ENCODE results near the gene ABTB2. TPM values are rescaled to one million over a fixed set of nuclear protein-coding genes. Genes with fewer than 3 reads are reported as not detected.

Gene ABTB2
- polyA plus RNA-seq, 2 of the 4 experiments (the other 2 are of a cell fraction) = 8.9 to 15.4 TPM

GRCh38 chr11:34166806-34167740, 190.7 kb downstream of the ABTB2 start:
- CTCF ChIA-PET = interaction anchor here (0.9 to 3.6 kb wide), 11 partner anchors 14 to 199 kb away, joined by 3 to 11 read pairs (median 5); partner anchors contain the start of gene ABTB2
- H3K4me1 ChIP-seq = no peaks in the 10 kb centered on the region
- FAIRE-seq = no peak
- ATAC-seq = no peak
- no peak overlapping the region for H3K4me2 ChIP-seq
- 92% methylated on average over 14 of the region's 16 CpGs for WGBS (ENCODE audit: missing lambda C conversion rate)
- TF ChIP-seq HEYL (CRISPR knock-in tag; IDR thresholded peaks at IDR 0.05) = no peak
- TF ChIP-seq KDM1A (IDR thresholded peaks at IDR 0.05; ENCODE audit: low read depth) = no peak
- no peak for TF ChIP-seq NPAS2 (CRISPR knock-in tag; IDR thresholded peaks at IDR 0.05; ENCODE audit: borderline replicate concordance)
- TF ChIP-seq CTCF (IDR thresholded peaks at IDR 0.05) = no peak
- TF ChIP-seq MAFK (IDR thresholded peaks at IDR 0.05; ENCODE audit: partially characterized antibody) = no peak
- TF ChIP-seq HMGXB4 (CRISPR knock-in tag; IDR thresholded peaks at IDR 0.05; ENCODE audit: borderline replicate concordance) = no peak
- TF ChIP-seq RNF2 (IDR thresholded peaks at IDR 0.05; ENCODE audit: borderline replicate concordance, low read depth) = no peak
- no peak for TF ChIP-seq FOSL2 (IDR thresholded peaks at IDR 0.05)
- TF ChIP-seq FOSL2 (CRISPR knock-in tag; IDR thresholded peaks at IDR 0.05) = no peak
- no peak for TF ChIP-seq MAZ (IDR thresholded peaks at IDR 0.05; ENCODE audit: borderline replicate concordance, low read depth, low read length)
- TF ChIP-seq FOXS1 (CRISPR knock-in tag; IDR thresholded peaks at IDR 0.05) = no peak
- no peak for TF ChIP-seq ESRRA (IDR thresholded peaks at IDR 0.05; ENCODE audit: borderline replicate concordance, low read length)
- no peak for TF ChIP-seq HOXA7 (CRISPR knock-in tag; IDR thresholded peaks at IDR 0.05)
- TF ChIP-seq ZNF302 (CRISPR knock-in tag; IDR thresholded peaks at IDR 0.05) = no peak
- TF ChIP-seq ZSCAN20 (CRISPR knock-in tag; IDR thresholded peaks at IDR 0.05) = no peak
- TF ChIP-seq POLR2AphosphoS2 (conservative IDR thresholded peaks at IDR 0.05; ENCODE audit: low read length) = no peak
- POLR2A ChIA-PET = no interaction called here
- no peak overlapping the region for H3K4me3 ChIP-seq
- DNase-seq (ENCODE audit: low read depth in 1 of 2, low spot score in 1 of 2) = no peak
- H3K9me3 ChIP-seq = no peaks in the 10 kb centered on the region
- no peak overlapping the region for H3K27ac ChIP-seq

- CTCF ChIA-PET = interaction anchor here (0.7 to 5.7 kb wide), 13 partner anchors 8 to 200 kb away, joined by 3 to 41 read pairs (median 5); partner anchors contain the start of gene ABTB2
- POLR2A ChIA-PET = no interaction called here
- 0 out of 5 replicates have a peak, but pooled peaks of 1 of the 2 experiments have one; percentile 9 for TF ChIP-seq RAD21 (conservative IDR thresholded peaks at IDR 0.05 in 1 of 2, IDR thresholded peaks at IDR 0.05 in 1 of 2)
- TF ChIP-seq ZNF302 (CRISPR knock-in tag; IDR thresholded peaks at IDR 0.05) = no peak
- TF ChIP-seq CTCF (IDR thresholded peaks at IDR 0.05) = 0 out of 3 replicates have a peak, but pooled peaks have one; percentile 5
- peak in 1 of 2 experiments; percentile 45; a peak in 3 of 6 replicates for ATAC-seq
- DNase-seq (ENCODE audit: low read depth in 1 of 2, low spot score in 1 of 2) = no peak
- 77% methylated on average over 10 of the region's 12 CpGs for WGBS (ENCODE audit: missing lambda C conversion rate)
- H3K27ac ChIP-seq = no peak overlapping the region
- H3K4me2 ChIP-seq = no peak overlapping the region
- H3K9me3 ChIP-seq = no peaks in the 10 kb centered on the region
- no peak overlapping the region for H3K4me3 ChIP-seq
- no peaks in the 10 kb centered on the region for H3K4me1 ChIP-seq
- no peak for FAIRE-seq
These were observed 191.8 kb downstream of the ABTB2 start for GRCh38 chr11:34165786-34166555.

Measured in A549 (cell line).